Natural killer cell treated with Interleukin-12 subunit alpha and Interleukin-12 subunit beta and Interleukin-15 and Interleukin-18, amount 100 ng/mL, for 72 hours (primary cell): ENCODE measurements around the gene CCDC93. TPM values are rescaled to one million over a fixed set of nuclear protein-coding genes. Genes with fewer than 3 reads are reported as not detected.

Experiments used
- ATAC-seq, 2 donors: fragments of 150-1000 bp; cut with Tn5 transposase in 1 of 2; sonication (Bioruptor Pico), chemical (Tn5 transposase) in 1 of 2; 2 replicates each; pipeline ENCODE4 v1.10.0; 2021
- DNase-seq: peaks from one replicate; pipeline ENCODE4 v3.0.0; 2022; ENCODE audit warnings: low spot score
- H3K27ac Mint-ChIP-seq, 2 donors: 1 replicate in 1 of 2; 2 replicates in 1 of 2; pipeline ENCODE4 v1.8.0; 2022; ENCODE audit warnings: mixed read lengths in 2 of 2, mild to moderate bottlenecking in 1 of 2, moderate library complexity in 1 of 2
- H3K27me3 Mint-ChIP-seq, 2 donors: 1 replicate in 1 of 2; 2 replicates in 1 of 2; pipeline ENCODE4 v1.8.0; 2022; ENCODE audit warnings: mixed read lengths in 2 of 2
- H3K36me3 Mint-ChIP-seq: one replicate; pipeline ENCODE4 v1.8.0; 2022; ENCODE audit warnings: mixed read lengths
- H3K4me1 Mint-ChIP-seq, 2 donors: 1 replicate in 1 of 2; 2 replicates in 1 of 2; pipeline ENCODE4 v1.8.0; 2022; ENCODE audit warnings: low read depth in 2 of 2, mixed read lengths in 2 of 2, mild to moderate bottlenecking in 1 of 2
- H3K4me3 Mint-ChIP-seq: one replicate; pipeline ENCODE4 v1.8.0; 2022; ENCODE audit warnings: mixed read lengths
- H3K9me3 Mint-ChIP-seq: 2 replicates; pipeline ENCODE4 v1.8.0; 2022; ENCODE audit warnings: mixed read lengths
- total RNA-seq, 2 donors: library from RNA; stranded (reverse); gene quantifications; one replicate each; pipeline ENCODE4 v1.2.3, GENCODE V29; 2022

CCDC93 gene
- total RNA-seq, 2 donors from 2014 or later: 33.5 to 59.9 TPM

DNA sequence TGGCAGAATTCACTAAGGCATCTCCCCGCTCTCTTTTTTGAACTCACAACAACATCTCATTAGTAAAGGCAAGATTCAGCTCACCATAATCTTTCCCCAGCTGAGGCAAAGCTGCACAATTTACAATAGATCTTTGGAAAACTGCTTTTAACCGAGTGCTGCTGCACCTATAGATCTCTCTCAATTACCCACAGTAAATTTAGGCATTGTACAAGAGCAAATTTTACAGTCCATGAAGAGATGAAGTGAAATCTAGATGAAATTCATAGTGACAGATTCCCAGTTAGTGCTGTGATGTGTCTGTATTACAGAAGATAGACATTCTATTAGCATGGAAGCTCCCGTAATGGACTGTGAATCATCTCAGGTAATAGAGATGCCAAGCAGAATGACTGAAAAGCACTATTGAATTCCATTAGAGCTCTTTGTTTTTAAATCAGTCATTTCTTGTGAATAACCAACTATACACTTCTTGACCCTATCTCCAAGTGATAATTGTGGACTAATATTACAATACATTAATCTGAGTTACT, 38.0 kb upstream of the CCDC93 start:
- Mint-ChIP-seq H3K9me3 (no peaks in the 10 kb centered on the region), H3K27ac (no peak overlapping the region), H3K4me3 (no peak overlapping the region), H3K4me1 (no peaks in the 10 kb centered on the region), H3K27me3 (peaks cover 25 to 44% of the 10 kb centered on the region in 2 donors), H3K36me3 (no peaks in the 10 kb centered on the region)
- no peak for DNase-seq
- no peak for ATAC-seq

DNA sequence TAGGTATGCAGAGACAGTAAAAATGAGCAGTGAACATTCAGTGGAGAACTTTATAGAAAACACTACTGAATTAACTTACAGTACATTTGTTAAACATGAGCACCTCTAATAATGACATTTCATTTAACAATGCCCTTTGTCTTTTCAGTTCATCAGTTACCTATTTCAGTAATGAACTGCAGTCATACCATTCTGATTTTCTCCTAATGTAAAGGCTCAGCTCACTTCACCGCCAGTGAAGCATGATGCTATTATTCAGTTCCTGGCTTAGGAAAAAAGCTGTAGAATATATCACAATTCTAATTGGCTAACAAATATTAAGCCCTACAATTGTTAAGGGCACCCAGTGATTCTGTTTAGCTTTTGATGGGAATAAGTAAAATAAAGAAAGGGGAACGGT, 37.1 kb upstream of the CCDC93 start:
- ATAC-seq: no peak
- no peak for DNase-seq
- peaks cover 25 to 44% of the 10 kb centered on the region in 2 donors for H3K27me3 Mint-ChIP-seq

DNA sequence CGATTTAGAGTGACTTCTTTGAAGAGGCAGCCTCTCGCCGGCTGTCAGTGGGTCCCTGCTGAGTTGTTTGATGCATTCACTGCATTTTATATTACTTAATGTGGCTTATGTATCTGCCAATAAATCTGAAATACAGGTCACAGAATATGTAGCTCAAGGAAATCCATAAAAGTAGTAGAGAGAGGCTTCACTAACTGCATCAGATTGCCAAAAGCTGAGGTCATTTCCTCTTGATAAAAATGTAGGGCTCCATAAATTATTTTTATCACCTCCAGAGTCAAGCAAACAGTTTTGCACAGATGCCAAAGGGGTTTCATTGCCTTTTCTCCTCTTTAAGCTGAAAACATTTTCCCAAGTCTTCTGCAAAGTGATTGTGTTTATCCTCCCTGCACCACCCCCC, 36.5 kb upstream of the CCDC93 start:
- Mint-ChIP-seq H3K27me3 (peaks cover 23 to 40% of the 10 kb centered on the region in 2 donors), H3K4me3 (no peak overlapping the region), H3K4me1 (no peaks in the 10 kb centered on the region), H3K27ac (no peak overlapping the region), H3K36me3 (no peaks in the 10 kb centered on the region), H3K9me3 (no peaks in the 10 kb centered on the region)
- no peak for DNase-seq
- no peak for ATAC-seq

More for the DNA sequence above, 37.1 kb upstream of the CCDC93 start:
- no peak overlapping the region for H3K27ac Mint-ChIP-seq
- H3K36me3 Mint-ChIP-seq: no peaks in the 10 kb centered on the region
- no peak overlapping the region for H3K4me3 Mint-ChIP-seq
- no peaks in the 10 kb centered on the region for H3K9me3 Mint-ChIP-seq
- no peaks in the 10 kb centered on the region for H3K4me1 Mint-ChIP-seq

DNA sequence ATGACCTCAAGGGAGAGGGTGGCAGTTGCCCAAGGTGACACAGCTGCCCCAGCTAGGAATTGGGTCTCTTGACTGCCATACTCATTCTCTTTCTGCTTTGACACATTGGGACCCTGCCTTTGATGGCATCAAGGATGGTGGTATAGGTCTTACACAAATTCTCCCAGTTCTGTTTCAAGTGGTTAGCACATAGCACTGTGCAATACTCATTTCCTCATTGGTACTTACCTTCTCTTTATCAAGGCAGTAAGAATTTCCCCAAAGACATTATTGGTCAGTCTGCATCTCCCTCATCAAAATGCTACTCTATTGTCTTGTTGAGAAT, 35.9 kb upstream of the CCDC93 start:
- ATAC-seq (peak; percentile 48 to 58), DNase-seq (no peak)
- H3K36me3 Mint-ChIP-seq: no peaks in the 10 kb centered on the region
- no peaks in the 10 kb centered on the region for H3K9me3 Mint-ChIP-seq
- H3K27me3 Mint-ChIP-seq: peaks cover 21 to 39% of the 10 kb centered on the region in 2 donors
- H3K4me3 Mint-ChIP-seq: no peak overlapping the region
- no peaks in the 10 kb centered on the region for H3K4me1 Mint-ChIP-seq
- H3K27ac Mint-ChIP-seq: no peak overlapping the region

DNA sequence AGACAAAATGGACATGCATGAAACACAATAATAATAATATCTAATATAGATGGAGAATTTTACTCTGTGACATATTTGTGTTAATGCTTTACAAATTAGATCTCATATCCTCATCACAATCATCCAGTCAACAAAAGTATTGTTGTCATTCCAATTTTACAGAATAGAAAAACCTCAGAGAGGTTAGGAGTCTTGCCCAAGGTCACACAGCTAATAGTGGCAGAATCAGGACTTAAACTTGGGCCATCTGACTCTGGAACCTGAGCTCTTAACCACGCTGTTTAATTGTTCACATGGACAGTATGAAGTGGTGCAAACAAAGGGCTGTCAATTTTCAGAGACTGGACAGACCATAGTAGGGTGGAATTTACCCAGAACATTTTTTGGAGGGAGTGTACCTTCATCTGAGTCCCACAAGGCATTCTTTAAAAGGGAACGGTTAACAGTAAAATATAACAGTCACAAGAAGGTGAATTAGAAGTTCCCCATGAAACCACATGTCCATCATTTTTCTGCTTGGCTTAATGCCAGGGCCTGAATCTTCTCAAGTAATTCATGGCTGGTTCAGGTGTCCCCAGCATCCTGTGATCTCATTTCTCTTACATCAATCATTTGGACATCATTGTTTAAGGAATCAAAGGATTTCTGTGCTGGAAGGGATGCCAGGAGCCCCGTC, 35.4 kb upstream of the CCDC93 start:
- H3K4me3 Mint-ChIP-seq: no peak overlapping the region
- no peaks in the 10 kb centered on the region for H3K9me3 Mint-ChIP-seq
- H3K4me1 Mint-ChIP-seq: no peaks in the 10 kb centered on the region
- H3K27ac Mint-ChIP-seq: no peak overlapping the region
- DNase-seq (no peak), ATAC-seq (no peak)
- H3K27me3 Mint-ChIP-seq: peaks cover 26 to 44% of the 10 kb centered on the region in 2 donors
- no peaks in the 10 kb centered on the region for H3K36me3 Mint-ChIP-seq

DNA sequence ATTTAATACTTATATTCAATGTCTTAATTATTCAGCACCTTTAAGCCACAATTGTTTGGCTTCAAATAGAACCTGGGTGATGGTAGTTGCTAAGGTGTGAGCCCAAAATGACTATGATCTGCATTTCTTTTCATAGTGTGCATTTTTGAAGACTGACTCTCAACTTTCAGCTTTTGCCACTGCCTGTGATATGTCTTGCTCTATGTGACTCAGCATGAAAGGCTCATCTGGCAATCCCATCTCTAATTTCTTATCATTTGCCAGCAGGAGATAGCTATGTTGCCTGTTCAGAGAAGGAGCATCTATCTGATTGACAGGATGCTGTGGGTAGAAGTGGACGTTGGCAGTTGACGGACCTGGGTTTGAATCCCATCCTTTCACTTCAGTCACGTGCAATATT, 34.5 kb upstream of the CCDC93 start:
- H3K4me3 Mint-ChIP-seq: no peak overlapping the region
- H3K9me3 Mint-ChIP-seq: no peaks in the 10 kb centered on the region
- H3K4me1 Mint-ChIP-seq: no peaks in the 10 kb centered on the region
- no peaks in the 10 kb centered on the region for H3K36me3 Mint-ChIP-seq
- DNase-seq: no peak
- H3K27ac Mint-ChIP-seq: no peak overlapping the region
- no peak for ATAC-seq
- peaks cover 32 to 53% of the 10 kb centered on the region in 2 donors for H3K27me3 Mint-ChIP-seq

DNA sequence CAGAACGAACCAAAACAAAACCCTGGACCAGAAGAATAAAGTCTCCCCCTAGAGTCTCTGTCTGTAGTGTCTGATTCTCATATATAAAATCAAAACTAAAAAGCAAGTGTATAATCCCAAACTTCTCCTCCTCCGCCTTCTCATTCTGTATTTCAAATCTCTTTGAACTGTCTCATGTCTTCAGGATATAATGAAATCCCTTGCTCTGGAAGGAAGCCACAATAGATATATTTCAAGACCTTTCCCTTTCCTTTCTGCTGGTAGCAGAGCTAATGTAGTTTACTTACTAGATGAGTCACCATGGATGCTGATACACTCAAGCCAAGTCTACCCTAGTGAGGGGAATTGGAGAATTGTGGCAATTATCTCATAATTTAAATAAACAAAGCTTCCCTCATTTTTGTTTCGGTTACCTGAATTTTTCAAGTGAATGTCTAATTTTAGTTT, 33.5 kb upstream of the CCDC93 start:
- Mint-ChIP-seq H3K4me3 (no peak overlapping the region), H3K9me3 (no peaks in the 10 kb centered on the region), H3K27ac (peak overlapping the region in 1 of 2 donors; percentile 64), H3K4me1 (no peaks in the 10 kb centered on the region), H3K27me3 (peaks cover 36 to 63% of the 10 kb centered on the region in 2 donors), H3K36me3 (no peaks in the 10 kb centered on the region)
- ATAC-seq (no peak), DNase-seq (no peak)

DNA sequence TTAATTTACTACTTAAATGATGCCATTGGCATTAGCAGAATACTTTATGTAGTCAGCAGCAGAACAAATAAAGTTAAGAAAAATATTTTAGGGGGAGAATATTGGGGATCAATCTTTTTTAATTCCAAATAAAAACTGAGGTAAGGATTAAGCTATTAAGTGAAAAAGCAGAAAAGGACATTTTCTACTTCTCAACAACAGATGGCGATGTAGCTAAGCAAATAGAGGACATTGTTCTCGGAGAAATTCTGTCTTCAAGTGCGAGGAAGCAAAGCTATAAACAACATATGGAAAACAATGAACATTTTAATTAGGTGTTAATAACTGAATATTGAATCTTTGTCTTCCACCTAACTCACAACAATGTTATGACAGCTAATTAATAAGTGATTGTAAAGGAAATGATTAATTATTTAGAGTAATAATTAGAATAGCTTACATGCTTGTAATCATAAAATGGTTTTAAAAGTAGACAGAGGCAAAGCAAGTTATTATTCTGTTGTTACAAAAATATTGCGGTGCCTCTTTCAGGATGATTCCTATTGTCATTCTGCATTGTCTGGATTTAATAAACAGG, 32.9 kb upstream of the CCDC93 start:
- Mint-ChIP-seq H3K27ac (no peak overlapping the region), H3K36me3 (no peaks in the 10 kb centered on the region), H3K9me3 (no peaks in the 10 kb centered on the region), H3K4me3 (no peak overlapping the region), H3K27me3 (peaks cover 39 to 60% of the 10 kb centered on the region in 2 donors), H3K4me1 (no peaks in the 10 kb centered on the region)
- DNase-seq: no peak
- ATAC-seq: no peak

DNA sequence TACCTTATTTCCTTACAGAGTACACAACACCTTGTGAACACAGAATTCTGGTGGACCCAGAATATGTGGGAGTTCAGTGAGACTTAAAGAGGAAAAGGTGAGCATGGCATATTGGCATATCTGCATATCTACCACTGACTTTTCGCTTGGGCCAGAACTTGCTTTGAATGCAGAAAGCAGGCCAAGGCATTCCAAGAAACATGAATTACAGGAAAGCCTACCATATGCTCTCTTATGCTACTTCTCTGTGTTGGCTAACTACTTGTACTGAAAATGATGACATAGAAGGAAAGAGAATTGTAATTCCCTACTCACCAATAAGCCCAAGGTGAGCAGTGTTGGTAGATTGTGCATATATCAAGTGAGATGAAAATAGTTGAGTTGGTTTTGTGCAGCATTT, 31.4 kb upstream of the CCDC93 start:
- Mint-ChIP-seq H3K4me1 (no peaks in the 10 kb centered on the region), H3K27me3 (peaks cover 40 to 57% of the 10 kb centered on the region in 2 donors), H3K4me3 (no peak overlapping the region), H3K27ac (no peak overlapping the region), H3K36me3 (no peaks in the 10 kb centered on the region), H3K9me3 (no peaks in the 10 kb centered on the region)
- DNase-seq (no peak), ATAC-seq (no peak)

DNA sequence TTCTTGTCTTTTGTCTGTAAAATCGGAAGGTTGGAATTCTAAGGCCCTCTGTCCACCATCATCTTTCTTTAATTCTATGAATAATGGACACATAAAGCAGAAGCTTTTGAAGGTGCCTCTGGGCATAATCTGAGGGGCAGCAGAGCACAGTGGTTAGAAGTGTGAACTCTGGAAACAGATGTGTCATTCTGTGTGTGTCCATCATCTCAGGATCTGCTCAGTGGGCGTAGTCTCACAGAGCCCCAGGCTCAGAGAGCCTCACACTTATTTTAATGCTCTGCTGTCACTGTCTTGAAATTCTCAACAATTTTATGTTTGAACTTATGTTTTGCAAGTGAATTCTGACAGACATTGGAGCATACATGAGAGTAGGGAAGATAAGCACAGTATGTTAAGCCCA, 31.0 kb upstream of the CCDC93 start:
- Mint-ChIP-seq H3K36me3 (no peaks in the 10 kb centered on the region), H3K4me3 (no peak overlapping the region), H3K4me1 (no peaks in the 10 kb centered on the region), H3K9me3 (no peaks in the 10 kb centered on the region), H3K27me3 (peaks cover 39 to 54% of the 10 kb centered on the region in 2 donors), H3K27ac (no peak overlapping the region)
- ATAC-seq: peak in 1 of 2 donors; percentile 56
- no peak for DNase-seq

DNA sequence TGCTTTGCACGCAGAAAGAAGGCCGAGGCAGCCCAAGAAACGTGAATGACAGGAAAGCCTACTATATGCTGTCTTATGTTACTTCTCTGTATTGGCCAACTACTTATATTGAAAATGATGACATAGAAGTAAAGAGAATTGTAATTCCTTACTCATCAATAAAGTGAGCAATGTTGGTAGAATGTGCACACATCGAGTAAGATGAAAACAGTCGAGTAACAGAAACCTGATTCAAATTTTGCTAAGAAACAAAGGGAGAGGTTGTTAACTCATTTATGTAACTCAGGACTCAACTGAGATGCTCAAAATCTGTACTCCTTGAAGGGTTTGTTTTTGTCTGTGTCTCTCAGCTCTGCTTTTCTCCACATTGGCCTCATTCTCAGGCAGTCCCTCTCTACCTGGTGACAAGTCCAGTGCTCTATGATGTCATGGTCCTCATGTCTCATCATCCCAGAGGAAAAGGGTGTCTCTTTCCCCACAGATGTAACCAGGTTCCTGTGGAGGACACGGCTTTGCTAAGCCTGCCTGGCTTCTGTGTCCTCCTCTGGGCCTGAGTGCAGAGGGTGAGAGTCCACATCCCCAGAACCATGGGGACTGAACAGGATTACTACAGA, 30.3 kb upstream of the CCDC93 start:
- ATAC-seq (peak in 1 of 2 donors; percentile 43), DNase-seq (no peak)
- Mint-ChIP-seq H3K9me3 (no peaks in the 10 kb centered on the region), H3K4me3 (no peak overlapping the region), H3K27me3 (peaks cover 38 to 57% of the 10 kb centered on the region in 2 donors), H3K36me3 (no peaks in the 10 kb centered on the region), H3K4me1 (no peaks in the 10 kb centered on the region), H3K27ac (no peak overlapping the region)

DNA sequence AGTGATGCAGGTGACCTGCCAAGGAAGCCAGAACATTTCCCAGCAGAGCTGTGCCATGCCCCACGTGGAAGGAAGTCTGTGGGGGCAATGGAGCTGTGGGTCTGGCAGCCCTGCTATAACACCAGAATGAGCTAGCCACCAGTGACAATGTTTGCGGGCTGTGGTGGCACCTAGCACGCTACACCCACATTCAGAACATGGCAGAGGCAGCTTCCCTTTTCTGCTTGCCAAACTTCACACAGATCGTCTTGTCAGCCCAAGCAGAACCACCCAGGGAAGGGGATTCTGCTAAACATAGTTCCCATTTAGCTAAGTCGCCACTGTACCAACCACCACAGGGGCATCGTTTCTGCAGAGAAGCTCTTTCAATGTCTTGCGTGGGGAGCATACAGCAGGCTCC, 27.0 kb upstream of the CCDC93 start:
- H3K27ac Mint-ChIP-seq: no peak overlapping the region
- no peak overlapping the region for H3K4me3 Mint-ChIP-seq
- no peaks in the 10 kb centered on the region for H3K4me1 Mint-ChIP-seq
- peaks cover 46 to 61% of the 10 kb centered on the region in 2 donors for H3K27me3 Mint-ChIP-seq
- H3K36me3 Mint-ChIP-seq: peaks cover 3% of the 10 kb centered on the region
- peaks cover 3% of the 10 kb centered on the region for H3K9me3 Mint-ChIP-seq
- DNase-seq: no peak
- no peak for ATAC-seq

DNA sequence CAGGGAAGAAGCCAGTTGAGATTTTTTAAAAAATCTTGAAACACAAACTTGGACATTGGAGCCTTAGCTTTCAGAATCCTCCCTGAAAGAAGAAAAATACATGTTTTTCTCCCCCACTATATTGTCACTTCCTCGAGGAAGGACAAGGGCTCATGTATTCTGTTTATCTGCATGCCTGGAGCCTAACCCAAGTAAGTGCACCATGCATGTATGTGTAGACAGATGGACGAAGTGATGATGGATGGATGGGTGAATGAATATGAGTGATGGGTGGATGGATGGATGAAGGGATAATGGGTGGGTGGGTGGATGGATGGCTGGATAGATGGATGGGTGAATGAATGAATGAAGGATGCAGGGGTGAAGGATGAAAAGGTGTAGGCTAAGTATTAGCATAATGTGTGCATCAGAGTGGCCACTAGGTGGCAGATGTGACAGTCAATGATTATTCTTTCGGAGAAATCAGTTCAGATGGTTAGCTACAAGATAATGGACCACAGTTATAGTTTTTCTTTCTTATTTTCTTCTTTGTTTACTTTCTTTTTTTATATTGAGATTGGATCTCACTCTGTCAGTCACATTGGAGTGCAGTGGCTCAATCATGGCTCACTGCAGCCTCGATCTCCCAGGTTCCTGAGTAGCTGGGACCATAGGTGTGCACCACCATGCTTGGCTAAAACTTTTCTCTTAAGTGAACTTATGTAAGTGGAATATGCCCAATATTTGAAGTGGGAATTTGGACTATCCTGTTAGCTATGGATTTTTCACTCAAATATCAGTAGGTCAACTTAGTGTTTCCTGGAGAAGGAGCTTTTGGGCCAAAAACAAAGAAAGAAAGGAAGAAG, 18.5 kb upstream of the CCDC93 start:
- ATAC-seq (peak in 1 of 2 donors; percentile 70), DNase-seq (no peak)
- Mint-ChIP-seq H3K9me3 (peaks cover 3% of the 10 kb centered on the region), H3K27ac (no peak overlapping the region), H3K36me3 (peaks cover 11% of the 10 kb centered on the region), H3K4me1 (no peaks in the 10 kb centered on the region), H3K4me3 (no peak overlapping the region), H3K27me3 (peaks cover 40 to 71% of the 10 kb centered on the region in 2 donors)
